HepG2 (cell line): Measurements from ENCODE around the gene MAP3K4. TPM values are rescaled to one million over a fixed set of nuclear protein-coding genes. Genes with fewer than 3 reads are reported as not detected.
A peak's percentile ranks its signal among the peaks of the same experiment; 100 is the strongest.

ENCODE experiments used
- AGO1 ChIP-seq: fragments of 200-400 bp; formaldehyde crosslinking; IDR thresholded peaks from 2 replicates; pipeline ENCODE4 v1.6.1; 2017; ENCODE audit warnings: mild to moderate bottlenecking, low read depth, low read length, moderate library complexity; ENCODE audit not compliant: poor library complexity, severe bottlenecking
- HNF1B ChIP-seq: sonication (generic); formaldehyde crosslinking; IDR thresholded peaks from 2 replicates; pipeline ENCODE4 v1.5.1; 2020; ENCODE audit warnings: mild to moderate bottlenecking, moderate library complexity, missing genetic modification reagents
- MATR3 ChIP-seq: sonication (generic); formaldehyde crosslinking; IDR thresholded peaks from 2 replicates; pipeline ENCODE4 v1.4.0; 2020; ENCODE audit warnings: missing genetic modification reagents
- MXI1 ChIP-seq: IDR thresholded peaks from 3 replicates; pipeline ENCODE4 v1.6.1; 2012; ENCODE audit warnings: low read depth, low read length, inconsistent platforms, borderline replicate concordance
- NONO ChIP-seq, 2 experiments: fragments of 450-650 bp in 1 of 2; sonication (generic) in 1 of 2; formaldehyde crosslinking in 1 of 2; IDR thresholded peaks in 1 of 2; conservative IDR thresholded peaks in 1 of 2; 2 replicates each; pipeline versions ENCODE4 v1.6.1 to v1.8.0; 2017 to 2022; ENCODE audit warnings: mild to moderate bottlenecking in 1 of 2, missing genetic modification reagents in 1 of 2, moderate library complexity in 1 of 2
- NPAS2 ChIP-seq: sonication (generic); formaldehyde crosslinking; IDR thresholded peaks from 2 replicates; pipeline ENCODE4 v1.8.0; 2022; ENCODE audit warnings: mild to moderate bottlenecking, missing genetic modification reagents, borderline replicate concordance
- PHF21A ChIP-seq: sonication (generic); formaldehyde crosslinking; IDR thresholded peaks from 2 replicates; pipeline ENCODE4 v1.5.0; 2020; ENCODE audit warnings: mild to moderate bottlenecking, missing genetic modification reagents
- POLR2G ChIP-seq: fragments of 200-400 bp; formaldehyde crosslinking; IDR thresholded peaks from 2 replicates; pipeline ENCODE4 v1.6.1; 2018; ENCODE audit warnings: mild to moderate bottlenecking, low read depth, low read length, moderate library complexity
- TCF12 ChIP-seq, 2 experiments: fragments of 450-650 bp in 1 of 2; sonication (generic) in 1 of 2; formaldehyde crosslinking in 1 of 2; IDR thresholded peaks; 2 replicates each; pipeline versions ENCODE4 v1.6.1 to v1.8.0; 2017 to 2022; ENCODE audit warnings: antibody characterized with exemption in 1 of 2, mild to moderate bottlenecking in 1 of 2, missing genetic modification reagents in 1 of 2, moderate library complexity in 1 of 2
- TFAP4 ChIP-seq: sonication (generic); IDR thresholded peaks from 2 replicates; pipeline ENCODE4 v1.6.1; 2016; ENCODE audit warnings: low read depth, borderline replicate concordance
- TOPORS ChIP-seq: sonication (generic); formaldehyde crosslinking; IDR thresholded peaks from 2 replicates; pipeline ENCODE4 v1.8.0; 2023; ENCODE audit warnings: mild to moderate bottlenecking, missing genetic modification reagents
- ZBTB10 ChIP-seq: sonication (generic); formaldehyde crosslinking; IDR thresholded peaks from 2 replicates; pipeline ENCODE4 v1.4.0; 2020; ENCODE audit warnings: missing genetic modification reagents, borderline replicate concordance
- ZHX2 ChIP-seq, 2 experiments: sonication (generic) in 1 of 2; formaldehyde crosslinking in 1 of 2; IDR thresholded peaks; 2 replicates each; pipeline versions ENCODE4 v1.6.1 to v1.9.0; 2014 to 2022; ENCODE audit warnings: antibody characterized with exemption in 1 of 2, borderline replicate concordance in 1 of 2, inconsistent platforms in 1 of 2, low read depth in 1 of 2, missing genetic modification reagents in 1 of 2
- ZNF331 ChIP-seq: sonication (generic); formaldehyde crosslinking; IDR thresholded peaks from 2 replicates; pipeline ENCODE4 v1.4.0; 2020; ENCODE audit warnings: missing genetic modification reagents
- ZNF629 ChIP-seq: sonication (generic); formaldehyde crosslinking; conservative IDR thresholded peaks from 2 replicates; pipeline ENCODE4 v1.5.0; 2020; ENCODE audit warnings: missing genetic modification reagents
- polyA plus RNA-seq, 8 experiments: library from polyadenylated mRNA; depleted of rRNA in 3 of 8; stranded (reverse) in 7 of 8; unstranded in 1 of 8; fragments of >200 nt; fragmentation: Illumina TruSeq in 4 of 8; extraction: Trizol in 4 of 8; gene quantifications; 2 replicates each; pipeline versions ENCODE4 v1.2.1 to v1.2.3, GENCODE V29; 2011 to 2016; ENCODE audit warnings: low read depth in 4 of 8, missing spikeins in 1 of 8, mixed read lengths in 1 of 8; ENCODE audit not compliant: insufficient read depth in 1 of 8
- total RNA-seq, 5 experiments: library from RNA; depleted of rRNA; stranded (reverse); fragments of >200 nt; fragmentation: Illumina TruSeq; extraction: Trizol; gene quantifications; 2 replicates each; pipeline ENCODE4 v1.2.3, GENCODE V29; 2016; ENCODE audit warnings: low read depth in 1 of 5

The MAP3K4 gene
- total and polyA plus RNA-seq, 2 of the 13 experiments (the other 11 are each of a cell fraction or from before 2014, with no cell fraction given) = 12.9 to 33.6 TPM

- TF ChIP-seq HNF1B (CRISPR knock-in tag) = no peak
- TF ChIP-seq TFAP4 = 0 out of 2 replicates have a peak, but pooled peaks have one; percentile 15
- TF ChIP-seq NONO (IDR thresholded peaks at IDR 0.05) = no peak
- TF ChIP-seq NONO (CRISPR knock-in tag; conservative IDR thresholded peaks at IDR 0.05) = no peak; the same call in 1 of the 2 replicates
- TF ChIP-seq ZNF331 (CRISPR knock-in tag) = no peak; the same call in none of the 2 replicates
- no peak for TF ChIP-seq NPAS2 (CRISPR knock-in tag)
- peak; percentile 41; the same call in 1 of the 2 replicates for TF ChIP-seq PHF21A (CRISPR knock-in tag)
- no peak for TF ChIP-seq MATR3 (CRISPR knock-in tag)
- TF ChIP-seq ZNF629 = no peak
- peak; percentile 83 for TF ChIP-seq ZHX2 (IDR thresholded peaks at IDR 0.05; ENCODE audit: low read depth)
- peak; percentile 87 for TF ChIP-seq ZHX2 (CRISPR knock-in tag; IDR thresholded peaks at IDR 0.05; ENCODE audit: borderline replicate concordance)
- TF ChIP-seq MXI1 = no peak
- TF ChIP-seq POLR2G = peak; percentile 85
- TF ChIP-seq ZBTB10 (CRISPR knock-in tag) = peak; percentile 67; the same call in 1 of the 2 replicates
- TF ChIP-seq AGO1 = no peak
- peak; percentile 57; the same call in 1 of the 2 replicates for TF ChIP-seq TOPORS (CRISPR knock-in tag)
- no peak for TF ChIP-seq TCF12 (IDR thresholded peaks at IDR 0.05)
- TF ChIP-seq TCF12 (CRISPR knock-in tag; IDR thresholded peaks at IDR 0.05) = peak; percentile 83; the same call in 1 of the 2 replicates
Observed at GRCh38 chr6:160991406-160992060, at the start of gene MAP3K4 (continued).
